Measurements from ENCODE around the gene SLC24A3.

GRCh38 chr20:19771031-19771430 lies 558.6 kb downstream of the SLC24A3 start:
- no peak for TF ChIP-seq CTCF (IDR thresholded peaks at IDR 0.05)
- no peak for TF ChIP-seq SIN3A (IDR thresholded peaks at IDR 0.05; ENCODE audit: borderline replicate concordance, insufficient read depth, low read depth, low read length)
- TF ChIP-seq TCF7L2 (IDR thresholded peaks at IDR 0.05; ENCODE audit: low read depth, low read length): no peak

Data from Panc1 (cell line).